HG02763 (cell line): ENCODE results near the gene LCNL1.

Experiments used
- ATAC-seq: cut with Tn5 transposase; IDR thresholded peaks from one replicate; pipeline ENCODE4 v1.9.1; 2021; ENCODE audit warnings: mild to moderate bottlenecking, moderate library complexity; ENCODE audit not compliant: unreplicated experiment

Gene LCNL1

DNA sequence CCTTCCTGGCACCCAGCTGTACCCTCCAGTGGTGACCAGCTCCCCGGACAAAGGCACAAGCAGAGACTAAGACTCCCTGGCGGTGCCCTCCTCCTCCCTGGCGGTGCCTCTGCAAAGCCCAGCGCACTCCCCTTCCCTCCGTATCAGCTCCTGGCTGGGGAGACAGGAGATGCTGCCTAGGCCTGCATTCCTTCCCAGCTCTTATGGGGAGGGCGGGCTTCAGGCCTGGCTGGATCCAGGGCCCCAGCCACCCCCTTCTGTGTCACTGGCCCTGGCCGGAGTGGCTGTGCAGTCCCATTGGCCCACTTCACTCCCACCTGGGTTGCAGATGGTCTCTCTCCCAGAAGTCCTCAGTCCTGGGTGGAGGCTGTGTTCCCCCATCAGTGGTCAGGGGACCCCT, 24.3 kb upstream of the LCNL1 start:
- ATAC-seq = no peak

DNA sequence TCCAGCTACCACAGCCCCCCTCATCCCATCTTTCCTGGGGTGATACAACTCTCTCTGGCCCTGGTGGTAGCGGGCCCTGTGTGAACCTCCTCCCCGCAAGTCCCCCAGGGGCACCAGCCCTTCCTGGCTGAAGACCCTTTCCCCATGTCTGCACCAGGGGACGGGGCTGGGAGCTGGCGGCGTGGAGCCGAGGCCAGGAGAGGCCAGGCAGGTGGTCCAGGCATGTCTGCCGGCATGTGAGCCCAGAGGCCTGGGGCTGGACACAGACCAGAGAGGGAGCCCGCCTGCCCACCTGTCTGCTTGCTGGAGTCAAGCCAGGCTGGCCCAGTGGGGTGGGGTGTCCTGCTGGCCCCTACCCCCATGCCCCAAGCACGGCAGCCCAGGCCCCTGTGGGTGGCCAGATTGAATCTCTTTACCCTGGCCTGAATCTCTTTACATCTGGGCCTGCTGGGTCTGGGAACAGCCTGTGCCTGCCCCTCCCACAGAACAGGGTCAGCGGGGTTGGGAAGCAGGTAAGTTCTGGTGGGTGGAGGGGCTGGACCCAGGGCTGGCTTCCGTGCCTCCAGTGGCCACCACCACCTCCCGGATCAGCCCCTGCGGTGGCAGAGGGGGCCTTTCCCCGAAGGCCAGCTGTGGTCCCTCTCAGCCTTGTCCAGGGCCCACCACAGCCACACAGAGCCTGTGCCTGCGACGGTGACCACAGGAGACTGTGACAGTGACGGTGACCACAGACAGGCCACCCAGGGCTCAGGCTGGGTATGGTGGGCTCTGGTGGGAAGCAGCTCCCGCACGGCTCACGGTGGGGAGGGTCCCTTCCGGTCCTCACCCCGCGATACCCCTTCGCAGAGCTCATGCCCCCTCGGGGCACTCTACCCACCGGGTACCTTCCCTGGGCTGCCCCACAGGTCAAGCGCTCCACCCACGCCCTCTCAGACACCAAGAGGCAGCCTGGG, 23.6 kb upstream of the LCNL1 start:
- ATAC-seq = no peak

DNA sequence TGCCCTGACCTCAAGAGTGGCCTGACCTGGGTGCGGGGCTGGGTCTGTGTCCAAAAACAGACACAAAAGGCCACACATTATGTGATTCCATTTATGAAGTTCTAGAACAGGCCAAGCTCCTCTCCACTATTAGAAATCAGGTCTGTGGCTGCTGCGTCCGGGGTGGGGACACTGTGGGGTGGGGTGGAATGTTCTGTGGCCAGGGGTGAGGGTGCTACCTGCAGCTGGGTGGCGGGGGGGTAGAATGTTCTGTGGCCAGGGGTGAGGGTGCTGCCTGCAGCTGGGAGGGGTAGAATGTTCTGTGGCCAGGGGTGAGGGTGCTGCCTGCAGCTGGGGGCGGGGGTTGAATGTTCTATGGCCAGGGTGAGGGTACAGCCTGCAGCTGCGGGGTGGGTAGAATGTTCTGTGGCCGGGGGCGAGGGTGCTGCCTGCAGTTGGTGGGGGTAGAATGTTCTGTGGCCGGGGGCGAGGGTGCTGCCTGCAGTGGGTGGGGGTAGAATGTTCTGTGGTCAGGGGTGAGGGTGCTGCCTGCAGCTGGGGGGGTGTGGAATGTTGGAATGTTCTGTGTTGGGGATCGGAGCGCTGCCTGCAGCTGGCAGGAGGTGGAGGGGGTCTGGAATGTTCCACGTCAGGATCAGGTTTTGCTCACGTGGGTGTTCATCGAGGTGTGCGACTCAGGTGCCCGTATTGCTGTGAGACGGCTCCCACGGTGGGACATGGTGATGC, 22.4 kb upstream of the LCNL1 start:
- ATAC-seq = no peak

DNA sequence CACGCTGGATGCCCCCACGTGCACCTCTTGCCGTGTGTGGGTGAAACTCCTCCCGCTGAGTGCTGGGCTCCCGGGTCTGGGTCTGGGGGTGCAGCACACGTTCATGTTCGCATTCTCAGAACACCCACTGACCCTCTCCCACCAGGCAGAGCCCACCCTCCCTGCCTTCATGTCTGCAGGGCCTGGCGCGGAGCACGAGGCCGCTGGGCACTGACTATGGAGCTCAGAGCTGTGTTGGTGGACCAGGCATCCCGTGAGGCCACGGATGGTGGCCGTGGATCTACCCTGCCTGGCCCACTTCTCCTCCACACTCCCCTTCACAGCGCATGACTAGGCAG, 21.9 kb upstream of the LCNL1 start:
- ATAC-seq = no peak

DNA sequence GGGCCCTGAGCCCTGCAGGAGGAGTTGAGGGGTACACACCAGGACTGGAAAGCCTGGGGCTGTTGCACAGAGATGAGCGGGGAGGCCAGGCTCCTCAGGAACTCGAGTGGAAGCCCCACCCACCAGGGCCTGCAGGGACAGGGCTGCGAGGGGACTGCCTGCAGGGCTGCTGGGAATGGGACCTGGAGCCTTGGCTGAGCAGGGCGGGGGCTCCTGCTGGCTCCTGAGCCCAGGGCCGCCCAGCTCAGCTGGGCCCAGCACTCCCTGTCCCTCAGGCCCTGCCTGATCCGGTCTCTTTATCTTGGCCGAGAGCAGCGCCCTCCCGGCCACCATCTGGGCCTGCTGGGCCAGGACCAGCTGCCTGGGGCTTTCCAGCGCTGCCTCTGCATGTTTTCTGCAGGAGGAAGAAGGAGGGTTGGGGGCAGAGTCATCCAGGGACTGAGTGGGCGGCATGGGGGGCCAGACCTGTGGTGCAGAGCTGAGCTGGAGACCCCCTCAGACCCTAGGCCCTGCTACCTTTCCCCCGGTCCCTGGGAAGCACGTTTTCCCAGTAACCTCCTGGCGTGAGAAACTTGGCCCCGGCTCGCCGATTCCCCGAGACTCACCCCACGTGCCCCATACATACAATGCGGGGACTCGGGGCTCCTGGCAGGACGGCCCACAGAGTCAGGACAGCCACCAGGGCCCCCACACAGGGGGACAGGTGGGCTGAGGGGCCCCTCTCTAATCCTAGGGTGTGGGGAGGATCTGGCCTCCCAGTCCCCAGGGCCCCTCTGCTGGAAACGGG, 21.3 kb upstream of the LCNL1 start:
- ATAC-seq = no peak

DNA sequence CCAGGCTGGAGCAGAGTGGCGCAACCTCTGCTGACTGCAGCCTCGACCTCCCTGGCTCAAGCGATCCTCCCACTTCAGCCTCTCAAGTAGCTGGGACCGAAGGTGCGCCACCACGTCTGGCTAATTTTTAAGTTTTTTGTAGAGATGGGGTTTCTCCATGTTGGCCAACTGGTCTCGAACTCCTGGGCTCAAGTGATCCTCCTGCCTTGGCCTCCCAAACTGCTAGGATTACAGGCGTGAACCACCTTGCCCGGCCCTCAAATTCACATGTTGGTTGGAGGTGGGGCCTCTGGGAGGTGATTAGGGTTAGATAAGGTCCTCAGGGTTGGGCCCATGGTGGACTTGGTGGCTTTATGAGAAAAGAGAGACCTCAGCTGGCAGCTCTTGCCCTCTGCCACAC, 20.6 kb upstream of the LCNL1 start:
- ATAC-seq = no peak

DNA sequence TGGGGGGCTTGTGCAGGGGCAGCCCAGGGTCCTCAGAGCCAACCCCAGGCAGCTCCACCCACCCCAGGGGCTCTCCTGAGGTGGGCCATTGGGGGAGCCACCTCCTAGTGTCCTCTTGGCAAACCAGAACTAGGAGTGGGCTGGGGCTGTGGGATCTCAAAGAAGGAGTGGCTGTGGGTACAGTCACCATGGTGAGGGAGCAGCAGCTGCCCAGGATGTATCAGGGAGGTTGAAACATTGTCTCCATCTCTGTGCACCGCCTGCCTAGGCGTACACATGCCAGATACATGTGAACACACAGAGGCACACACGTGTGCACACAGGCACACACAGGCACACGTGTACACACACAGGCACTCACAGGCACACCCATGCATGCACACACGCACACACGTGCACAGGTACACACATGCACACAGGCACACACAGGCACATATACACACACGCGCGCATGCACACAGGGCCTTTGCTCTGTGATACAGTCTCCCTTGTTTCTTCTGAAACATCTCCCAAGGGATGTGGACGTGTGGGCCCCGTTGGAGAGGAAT, 20.0 kb upstream of the LCNL1 start:
- no peak for ATAC-seq

DNA sequence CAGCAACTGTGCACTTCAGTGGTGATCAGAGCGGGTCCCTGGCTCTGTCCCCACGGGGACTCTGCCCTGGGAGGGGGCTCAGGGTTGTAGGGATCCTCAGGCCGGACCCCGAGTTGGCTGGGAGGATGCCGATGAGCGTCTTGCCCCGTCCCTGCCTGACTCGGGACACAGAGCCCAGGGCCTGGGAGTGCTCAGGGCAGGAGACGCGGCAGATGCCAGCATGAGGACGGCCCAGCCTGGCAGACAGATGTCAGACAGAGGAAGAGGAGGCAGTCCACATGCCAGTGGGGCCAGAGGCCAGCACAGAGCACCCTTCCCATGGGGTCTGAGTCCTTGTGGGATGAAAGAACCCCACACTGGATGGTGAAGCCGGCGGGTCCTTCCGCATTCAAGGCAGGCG, 19.5 kb upstream of the LCNL1 start:
- ATAC-seq = no peak

DNA sequence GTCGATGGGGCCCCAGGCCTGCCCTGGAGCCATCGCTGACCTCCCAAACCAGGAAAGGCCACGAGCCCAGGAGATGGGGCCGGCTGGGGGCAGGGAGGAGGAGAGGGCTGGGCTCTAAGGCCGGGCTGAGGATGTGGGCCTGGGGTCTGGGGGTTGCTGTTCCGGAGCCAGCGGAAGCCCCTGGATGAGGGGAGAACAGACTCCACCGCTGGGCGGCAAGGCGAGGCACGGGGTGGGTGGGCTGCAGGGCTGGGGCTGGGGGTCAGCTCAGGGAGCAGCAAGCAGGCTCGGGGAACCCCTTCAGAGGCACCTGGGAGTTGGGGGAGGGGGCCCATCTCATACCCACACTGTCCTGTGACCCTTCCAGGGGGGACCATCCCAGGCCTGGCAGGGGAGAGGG, 19.0 kb upstream of the LCNL1 start:
- no peak for ATAC-seq

DNA sequence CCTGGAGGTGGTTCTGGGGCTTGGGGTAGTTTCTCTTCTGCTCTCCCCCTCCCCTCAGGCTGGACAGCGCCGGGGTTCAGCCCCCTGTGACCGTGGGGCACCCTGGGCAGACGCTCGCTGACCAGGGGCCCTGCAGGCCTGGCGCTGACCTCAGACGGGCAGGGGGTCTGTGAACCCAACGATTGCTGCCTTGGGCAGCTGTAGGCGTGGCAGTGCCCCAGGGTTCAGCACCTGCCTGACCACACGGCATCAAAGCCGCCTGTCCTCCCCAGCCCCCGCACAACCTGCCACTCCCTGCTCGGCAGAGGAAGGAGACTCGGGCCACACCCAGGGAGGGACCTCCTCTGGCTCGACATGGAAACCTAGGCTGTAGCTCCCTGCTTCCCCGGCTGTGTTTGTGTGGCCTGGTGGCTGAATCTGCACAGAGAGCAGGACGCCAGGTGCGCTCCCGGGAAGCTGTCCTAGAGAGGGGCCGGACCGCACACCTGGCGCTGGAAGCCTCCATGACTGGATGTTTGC, 18.6 kb upstream of the LCNL1 start:
- ATAC-seq = no peak

DNA sequence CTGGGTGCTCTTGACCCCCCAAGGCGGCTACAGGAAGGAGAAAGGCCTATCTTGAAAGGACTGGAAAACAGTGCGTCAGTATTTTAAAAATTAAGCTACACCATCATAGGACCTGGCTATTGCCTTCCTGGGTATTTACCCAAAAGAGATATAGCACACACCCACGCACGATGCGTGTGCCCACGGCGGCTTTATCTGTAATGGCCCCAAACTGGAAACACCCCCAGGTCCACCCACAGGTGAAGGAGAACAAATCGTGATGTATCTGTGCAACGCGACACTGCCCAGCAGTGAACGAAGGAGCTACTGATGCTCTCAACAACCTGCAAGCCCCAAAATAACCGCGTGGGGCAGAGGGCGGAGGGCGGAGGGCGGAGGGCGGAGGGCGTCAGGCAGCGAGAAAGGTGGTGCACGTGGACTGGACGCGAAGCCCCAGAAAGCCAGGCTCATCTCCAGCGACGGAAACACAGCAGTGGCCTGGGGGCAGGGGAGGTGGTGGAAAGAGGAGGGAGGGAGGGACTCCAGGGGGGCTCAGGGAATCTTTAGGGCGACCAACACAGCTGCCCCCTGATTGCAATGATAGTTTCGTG, 17.9 kb upstream of the LCNL1 start:
- ATAC-seq = no peak

DNA sequence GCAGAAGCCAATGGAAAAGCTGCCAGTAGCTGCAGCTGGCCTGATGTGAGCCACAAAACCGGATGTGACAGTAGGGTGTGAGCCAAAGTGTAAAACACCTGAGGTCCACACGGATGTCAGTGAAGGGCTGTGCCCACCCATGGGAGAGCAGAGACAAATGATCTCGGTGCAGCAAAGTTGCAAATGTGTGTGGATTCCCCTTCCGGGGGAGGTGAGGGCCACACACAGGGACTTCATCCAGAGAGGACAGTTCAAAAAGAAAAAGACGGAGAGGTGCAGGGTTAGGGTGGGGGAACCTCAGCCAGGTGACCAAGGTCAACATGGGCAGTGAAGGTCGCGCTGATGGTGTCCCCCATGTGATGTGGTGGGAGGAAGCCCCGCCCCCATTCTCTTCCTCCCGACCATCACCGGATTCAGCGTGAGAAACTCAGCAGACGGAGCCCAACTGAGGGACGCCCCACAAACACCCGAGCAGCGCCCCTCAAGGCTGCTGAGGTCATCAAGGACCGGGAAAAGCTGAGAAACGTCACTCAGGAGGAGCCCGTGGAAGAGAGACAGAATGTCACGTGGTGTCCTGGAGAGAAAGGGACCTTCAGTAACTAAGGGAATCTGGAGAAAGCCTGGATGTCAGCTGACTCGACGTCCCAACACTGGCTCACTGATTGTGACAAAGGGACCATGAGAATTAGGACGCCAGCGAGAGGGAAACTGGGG, 16.9 kb upstream of the LCNL1 start:
- ATAC-seq = no peak

DNA sequence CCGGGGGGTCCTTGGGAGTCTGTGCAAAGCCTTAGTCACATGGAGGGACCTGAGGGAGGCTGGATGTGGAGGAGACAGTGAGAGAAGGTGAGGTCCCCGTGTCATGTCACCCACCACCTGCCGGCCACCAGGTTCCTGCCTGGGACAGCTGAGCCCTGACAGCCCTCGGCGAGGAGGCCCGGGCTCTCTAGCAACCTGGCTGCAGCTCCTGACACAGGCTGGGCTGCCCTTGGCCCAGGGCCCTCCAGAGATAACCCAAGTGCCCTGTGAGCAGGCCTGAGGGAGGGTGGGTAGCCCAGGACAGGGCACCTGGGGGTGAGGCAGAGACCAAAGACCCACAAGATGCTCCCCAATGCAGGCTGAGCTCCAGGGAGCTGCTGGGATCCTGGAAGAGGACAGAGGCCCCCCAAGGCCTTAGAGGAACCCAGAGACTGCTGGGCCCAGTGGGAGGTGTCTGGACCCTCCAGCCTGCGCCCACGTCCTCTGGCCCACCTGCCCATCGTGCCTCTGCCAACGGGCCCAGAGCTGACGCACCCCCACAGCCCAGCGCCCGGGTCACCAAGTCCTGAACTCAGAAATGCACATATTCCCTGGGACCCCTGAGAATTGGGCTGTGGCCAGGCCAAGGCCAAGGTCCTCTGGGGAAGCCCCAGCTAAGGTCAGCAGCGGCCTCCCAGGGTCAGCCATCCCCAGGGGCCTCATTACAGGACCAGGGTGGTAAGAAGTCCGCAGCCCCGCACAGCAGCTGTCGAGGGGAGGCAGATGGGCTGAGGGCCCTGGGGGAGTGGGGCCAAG, 14.3 kb upstream of the LCNL1 start:
- no peak for ATAC-seq

DNA sequence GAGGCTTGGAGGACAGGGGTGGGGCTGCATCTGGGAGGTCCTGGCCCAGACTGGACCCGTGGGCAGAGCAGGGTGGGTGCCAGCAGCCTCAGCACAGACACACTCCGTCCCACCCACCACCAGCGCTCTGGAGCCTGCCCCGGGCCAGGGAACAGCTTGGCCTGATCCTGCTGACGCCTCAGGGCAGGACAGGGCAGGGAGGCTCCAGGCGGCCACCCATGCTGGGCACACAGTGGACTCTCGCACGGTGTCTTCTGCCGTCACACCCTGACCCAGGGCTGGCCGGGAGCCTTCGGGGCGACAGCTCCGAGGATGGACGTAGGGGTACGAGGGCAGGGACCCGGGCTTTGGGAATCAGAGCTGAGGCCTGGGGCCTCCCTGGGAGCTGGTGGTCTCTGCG, 13.6 kb upstream of the LCNL1 start:
- ATAC-seq = no peak

DNA sequence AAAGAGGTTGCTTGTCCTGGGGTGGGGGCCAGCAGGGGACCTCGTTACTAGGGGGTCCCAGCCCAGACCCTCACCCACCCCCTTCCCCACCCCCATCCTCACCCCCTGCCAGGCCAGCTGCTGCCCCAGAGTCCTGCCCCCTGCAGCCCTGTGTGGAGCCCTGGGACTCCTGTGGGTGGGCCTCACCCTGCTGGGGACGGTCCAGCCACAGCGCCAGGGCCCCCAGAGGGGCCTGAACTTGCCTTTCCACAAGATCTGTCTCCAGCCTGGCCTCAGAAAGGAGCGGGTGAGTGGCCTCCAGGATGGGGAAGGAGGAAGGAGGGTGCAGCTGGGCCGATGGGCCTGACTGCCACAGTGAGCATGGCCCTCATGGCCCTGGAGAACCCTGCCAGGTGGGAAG, 13.0 kb upstream of the LCNL1 start:
- no peak for ATAC-seq

DNA sequence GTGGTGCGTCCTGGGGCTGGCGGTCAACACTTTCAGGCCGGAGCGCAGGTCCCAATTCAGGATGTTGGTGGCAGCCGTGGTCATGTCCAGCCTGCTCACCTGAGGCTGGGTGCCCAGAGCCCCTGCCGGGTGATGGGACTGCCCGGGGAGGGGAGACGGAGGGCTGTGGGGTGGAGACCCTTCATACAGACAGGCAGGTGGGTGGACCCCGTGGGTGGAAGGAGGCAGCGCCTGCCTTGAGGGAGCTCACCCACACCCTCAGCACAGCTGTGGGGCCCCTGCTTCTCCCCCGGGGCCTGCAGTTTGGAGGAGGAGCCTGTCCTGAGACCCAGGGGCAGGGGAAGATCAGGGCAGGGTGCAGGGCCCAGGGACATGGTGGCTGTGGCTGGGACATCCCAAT, 12.4 kb upstream of the LCNL1 start:
- ATAC-seq = no peak

DNA sequence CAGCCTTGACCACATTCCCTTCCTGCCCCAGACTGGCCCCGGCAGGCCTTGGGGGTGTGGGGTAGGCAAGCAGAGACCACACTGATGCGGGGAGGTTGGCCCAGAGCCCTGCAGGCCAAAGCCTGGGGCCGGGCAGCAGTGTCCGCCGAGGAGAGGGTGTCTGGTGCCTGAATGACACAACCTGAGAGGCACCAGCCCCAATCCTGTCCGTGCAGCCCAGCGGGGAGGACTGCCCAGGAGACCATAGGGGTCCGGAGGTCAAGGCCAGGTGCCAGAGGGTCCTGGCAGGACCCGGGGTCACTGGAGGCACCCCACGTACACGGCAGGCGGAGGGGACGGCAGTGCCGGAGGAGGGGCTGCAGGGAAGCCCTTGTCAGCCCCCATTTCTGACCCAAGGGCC, 11.0 kb upstream of the LCNL1 start:
- ATAC-seq = no peak

DNA sequence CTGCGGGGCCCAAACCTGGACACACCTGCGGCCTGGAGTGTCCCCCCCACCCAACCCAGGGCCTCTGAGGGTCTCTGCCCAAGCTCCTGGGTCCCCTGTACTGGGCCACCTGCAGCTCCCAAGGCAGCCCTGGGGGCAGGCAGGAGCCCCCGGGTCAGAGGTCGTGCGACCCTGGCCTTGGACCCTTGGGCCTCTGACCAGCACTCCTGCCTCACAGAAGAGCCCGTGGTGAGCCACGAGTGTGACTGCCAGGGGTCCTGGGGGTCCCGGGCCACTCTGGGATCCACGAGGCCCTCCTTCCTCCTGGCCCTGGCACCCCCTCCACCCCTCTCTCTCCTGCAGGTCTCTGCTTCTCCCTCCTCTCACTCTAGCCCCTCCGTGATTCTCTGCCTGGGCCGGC, 10.5 kb upstream of the LCNL1 start:
- no peak for ATAC-seq

DNA sequence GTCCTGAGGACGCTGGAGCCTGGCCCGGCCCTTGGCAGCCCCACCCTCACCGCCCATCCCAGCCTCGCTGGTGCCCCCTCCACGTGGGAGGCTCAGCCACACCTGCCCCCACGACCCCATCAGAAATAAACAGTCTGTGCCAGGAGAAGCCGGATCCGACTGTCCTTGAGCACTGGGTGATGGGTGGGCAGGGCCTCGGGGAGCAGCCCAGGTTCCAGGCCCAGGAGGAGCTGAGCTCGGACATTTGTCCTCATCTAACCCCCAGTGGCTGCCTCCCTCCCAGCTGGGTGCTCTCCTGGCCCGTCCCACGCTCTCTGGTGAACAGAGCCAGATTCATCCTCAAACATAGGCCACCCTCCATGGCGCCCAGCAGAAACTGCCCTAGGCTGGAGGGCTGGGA, 10.1 kb upstream of the LCNL1 start:
- ATAC-seq = no peak
